Stimulated activated CD8-positive, alpha-beta memory T cell treated with anti-CD3 and anti-CD28 coated beads, Interleukin-15, amount 100 ng/mL, for 48 hours (primary cell): Measurements from ENCODE around the gene MLF2.
A peak's percentile ranks its signal among the peaks of the same experiment; 100 is the strongest.

Experiments
- DNase-seq, 2 donors: peaks; one replicate each; pipeline ENCODE4 v3.0.0-alpha.2; 2020; ENCODE audit warnings: low read depth in 2 of 2

Gene MLF2

GRCh38 chr12:6752921-6753771, at the start of gene MLF2:
MLF2 (minus strand) TSS chr12:6753141; CDS start chr12:6752334, 807 bp downstream.
- peak; percentile 96 to 97 for DNase-seq

GRCh38 chr12:6799147-6799546, 46.2 kb upstream of the MLF2 start:
- DNase-seq = no peak

GRCh38 chr12:6796576-6796975, 43.6 kb upstream of the MLF2 start:
- DNase-seq = no peak

GRCh38 chr12:6795088-6795487, 42.1 kb upstream of the MLF2 start:
- no peak for DNase-seq

GRCh38 chr12:6792522-6793201, 39.7 kb upstream of the MLF2 start:
- no peak for DNase-seq

GRCh38 chr12:6791931-6792520, 39.1 kb upstream of the MLF2 start:
- no peak for DNase-seq

- no peak for DNase-seq
Measured at GRCh38 chr12:6790496-6791150, 37.7 kb upstream of the MLF2 start.

- no peak for DNase-seq
Measured at GRCh38 chr12:6788972-6789924, 36.3 kb upstream of the MLF2 start, which contains the start of gene CD4. CD4 (plus strand) TSS chr12:6789528; CDS start chr12:6800139, 10,611 bp downstream.

GRCh38 chr12:6787309-6787708, 34.4 kb upstream of the MLF2 start:
- DNase-seq = no peak

GRCh38 chr12:6786416-6787094, 33.6 kb upstream of the MLF2 start:
- DNase-seq = no peak

- no peak for DNase-seq
Measured at GRCh38 chr12:6784761-6785160, 31.8 kb upstream of the MLF2 start.

GRCh38 chr12:6784296-6784695, 31.4 kb upstream of the MLF2 start:
- DNase-seq = no peak

GRCh38 chr12:6783828-6784227, 30.9 kb upstream of the MLF2 start:
- no peak for DNase-seq

- DNase-seq = no peak
Measured at GRCh38 chr12:6782850-6783566, 30.1 kb upstream of the MLF2 start.

- DNase-seq = no peak
Measured at GRCh38 chr12:6782119-6782518, 29.2 kb upstream of the MLF2 start.

- DNase-seq = no peak
Measured at GRCh38 chr12:6780573-6780972, 27.6 kb upstream of the MLF2 start.

GRCh38 chr12:6779708-6780432, 26.9 kb upstream of the MLF2 start:
- no peak for DNase-seq

GRCh38 chr12:6778574-6779550, 25.9 kb upstream of the MLF2 start:
- DNase-seq = peak; percentile 78 to 83
